Fibroblast of pulmonary artery (primary cell): ENCODE results near the gene SHLD1.
A peak's percentile ranks its signal among the peaks of the same experiment; 100 is the strongest.

Experiments used
- DNase-seq: peaks from one replicate; pipeline ENCODE4 v3.0.0-alpha.2; 2010; ENCODE audit warnings: low read depth
- H3K4me3 ChIP-seq: replicated peaks from 2 replicates; pipeline ENCODE4 v1.5.1; 2011; ENCODE audit warnings: low read depth, mild to moderate bottlenecking, control low read depth, low read length, moderate library complexity
- CTCF ChIP-seq: IDR thresholded peaks from 2 replicates; pipeline ENCODE4 v1.5.1; 2011; ENCODE audit warnings: mild to moderate bottlenecking, control low read depth, low read length, inconsistent platforms; ENCODE audit errors: missing control alignments

SHLD1 gene

DNA sequence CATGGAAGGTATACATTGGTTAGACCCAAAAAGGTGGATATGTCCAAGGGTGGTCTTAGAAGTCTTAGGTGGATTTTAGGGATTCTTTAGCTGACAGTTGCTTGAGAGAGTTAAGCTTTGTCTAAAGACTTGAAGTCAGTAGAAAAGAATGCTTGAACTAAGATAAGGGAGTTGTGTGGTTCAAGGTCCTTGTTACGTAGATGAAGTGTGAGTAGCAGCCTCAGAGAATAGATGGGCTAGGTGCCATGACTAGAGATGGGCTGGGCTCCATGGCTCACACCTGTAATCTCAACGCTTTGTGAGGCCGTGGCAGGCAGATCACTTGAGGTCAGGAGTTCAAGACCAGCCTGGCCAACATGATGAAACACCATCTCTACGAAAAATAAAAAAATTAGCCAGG, 1.7 kb downstream of the SHLD1 start:
- H3K4me3 ChIP-seq, result no peak overlapping the region
- no peak for TF ChIP-seq CTCF
- DNase-seq, result peak; percentile 56

DNA sequence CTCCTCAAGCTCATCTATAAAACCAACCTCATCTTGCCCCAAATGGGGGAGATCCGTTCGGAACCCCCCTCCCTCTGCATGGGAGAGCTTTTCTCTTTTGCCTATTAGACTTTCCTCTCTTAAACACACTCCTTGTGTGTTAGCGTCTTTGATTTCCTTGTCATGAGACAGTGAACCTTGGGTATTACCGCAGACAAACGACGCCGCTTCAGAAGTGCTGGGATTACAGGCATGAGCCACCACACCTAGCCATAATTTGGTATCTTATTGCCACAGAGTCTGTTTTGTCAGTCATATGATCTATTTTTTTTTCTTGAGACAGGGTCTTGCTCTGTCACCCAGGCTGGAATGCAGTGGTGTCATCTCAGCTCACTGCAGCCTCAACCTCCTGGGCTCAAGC, 3.6 kb downstream of the SHLD1 start:
- no peak for TF ChIP-seq CTCF
- no peak overlapping the region for H3K4me3 ChIP-seq
- no peak for DNase-seq

DNA sequence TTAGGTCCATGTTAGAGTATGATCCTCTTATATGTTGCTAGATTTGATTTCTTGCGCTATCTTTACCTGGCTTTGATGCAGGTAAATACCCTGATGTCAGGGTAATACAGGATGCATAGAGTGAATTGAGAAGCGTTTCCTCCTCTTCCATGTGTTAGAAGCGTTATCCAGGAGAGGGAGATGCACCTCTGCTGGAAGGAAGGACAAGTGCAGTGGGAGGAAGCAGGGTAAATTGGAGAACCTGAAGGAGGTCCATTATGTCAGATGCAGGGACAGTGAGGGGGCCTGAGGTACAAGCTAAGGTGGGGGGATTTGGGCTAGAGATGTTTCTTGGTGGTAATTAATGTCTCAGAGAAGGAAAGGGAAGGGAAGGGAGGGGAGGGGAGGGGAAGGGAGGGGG, 7.7 kb downstream of the SHLD1 start:
- no peak for DNase-seq
- no peak for TF ChIP-seq CTCF
- no peak overlapping the region for H3K4me3 ChIP-seq

DNA sequence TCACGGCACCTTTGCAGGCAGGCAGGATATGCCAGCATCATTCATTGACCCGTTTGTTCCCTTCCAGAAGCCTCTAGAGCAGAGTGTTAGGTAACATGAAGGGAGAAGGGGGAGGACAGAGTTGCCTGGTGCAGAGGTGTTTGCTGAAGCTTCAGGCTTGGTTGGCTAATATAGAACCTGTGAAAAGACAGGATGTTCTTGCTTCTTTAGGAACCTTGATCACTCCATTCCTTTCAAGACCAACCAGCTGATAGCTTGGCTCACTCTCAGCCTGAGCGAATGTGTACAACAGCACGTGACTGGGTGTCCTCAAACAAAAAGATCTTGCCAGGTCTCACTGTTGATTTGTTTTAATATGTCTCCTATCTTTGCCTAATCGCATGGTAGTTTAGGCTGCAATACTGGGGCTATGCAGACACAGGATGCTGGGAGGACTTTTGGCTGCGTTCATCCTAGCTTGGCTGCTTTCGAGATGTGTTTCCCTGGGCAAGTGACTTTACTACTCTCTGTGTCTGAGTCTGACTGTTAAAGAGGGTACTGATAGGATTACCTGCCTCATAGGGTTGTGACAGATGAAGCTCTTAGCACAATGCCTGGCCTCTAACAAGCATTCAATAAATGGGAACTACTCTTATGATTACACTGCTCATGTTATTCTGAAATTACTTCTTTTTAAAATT, 16.0 kb downstream of the SHLD1 start:
- DNase-seq, result no peak
- no peak for TF ChIP-seq CTCF
- H3K4me3 ChIP-seq, result no peak overlapping the region

- no peak for TF ChIP-seq CTCF
- no peak for DNase-seq
- H3K4me3 ChIP-seq, result no peak overlapping the region
Measured at GRCh38 chr20:5767493-5768098, 17.4 kb downstream of the SHLD1 start.

DNA sequence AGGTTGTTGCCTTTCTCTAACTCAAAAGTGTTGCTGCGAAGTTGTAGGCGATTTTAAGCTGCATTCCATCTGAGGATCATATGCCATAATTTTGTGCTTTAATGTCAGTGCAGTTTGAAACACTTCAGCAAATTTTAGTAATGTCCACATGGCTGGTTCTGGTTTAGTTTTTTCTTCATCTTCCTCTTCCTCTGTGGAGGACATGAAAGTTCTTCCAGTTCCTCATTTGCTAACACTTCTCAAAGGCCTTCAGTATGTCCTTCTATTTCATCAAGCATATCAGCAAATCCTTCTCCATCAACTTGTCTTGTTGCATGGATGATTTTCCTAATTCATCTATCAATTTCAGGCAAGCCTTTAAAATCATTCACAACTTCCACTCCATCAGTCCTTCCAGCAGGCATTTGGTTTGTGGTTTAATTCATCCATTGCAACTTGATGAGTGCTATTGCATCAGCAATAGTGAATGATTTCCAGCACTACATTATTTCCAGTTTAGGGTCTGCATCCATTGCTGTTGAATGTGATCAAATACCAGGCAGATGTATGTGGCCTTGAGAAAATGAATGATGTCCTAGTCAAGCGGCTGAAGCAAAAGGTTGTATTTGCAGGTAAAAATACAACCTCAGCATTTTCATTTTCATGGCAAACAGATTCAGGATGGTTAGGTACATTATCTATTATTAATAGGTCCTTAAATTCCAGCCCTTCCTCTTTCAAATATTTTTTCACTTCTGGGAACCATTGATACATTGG, 20.2 kb downstream of the SHLD1 start:
- DNase-seq, result peak; percentile 9
- H3K4me3 ChIP-seq, result no peak overlapping the region
- TF ChIP-seq CTCF, result no peak

- no peak overlapping the region for H3K4me3 ChIP-seq
- DNase-seq, result no peak
- no peak for TF ChIP-seq CTCF
Measured at GRCh38 chr20:5770987-5771318, 20.8 kb downstream of the SHLD1 start.
